Mucosa of rectum (tissue), 2 donors: ENCODE results near the gene LRFN3.

Experiments
- H3K27ac ChIP-seq, 2 donors: one replicate each; pipeline ENCODE4 v1.7.0; 2013; ENCODE audit warnings: inconsistent platforms in 2 of 2, low read depth in 2 of 2, low read length in 2 of 2
- H3K27me3 ChIP-seq, 2 donors: one replicate each; pipeline ENCODE4 v1.7.0; 2013; ENCODE audit warnings: low read length in 2 of 2; ENCODE audit not compliant: control insufficient read depth in 2 of 2, insufficient read depth in 2 of 2
- H3K36me3 ChIP-seq, 2 donors: one replicate each; pipeline ENCODE4 v1.7.0; 2013; ENCODE audit warnings: low read length in 2 of 2; ENCODE audit not compliant: control insufficient read depth in 2 of 2, insufficient read depth in 2 of 2
- H3K4me1 ChIP-seq, 2 donors: one replicate each; pipeline ENCODE4 v1.7.0; 2013; ENCODE audit warnings: low read length in 2 of 2, mild to moderate bottlenecking in 1 of 2; ENCODE audit not compliant: control insufficient read depth in 2 of 2, insufficient read depth in 2 of 2
- H3K4me3 ChIP-seq, 2 donors: one replicate each; pipeline ENCODE4 v1.7.0; 2013; ENCODE audit warnings: low read length in 2 of 2
- H3K9ac ChIP-seq, 2 donors: one replicate each; pipeline ENCODE4 v1.7.0; 2013; ENCODE audit warnings: low read length in 2 of 2, low read depth in 1 of 2, mild to moderate bottlenecking in 1 of 2
- H3K9me3 ChIP-seq, 2 donors: one replicate each; pipeline ENCODE4 v1.7.0; 2013; ENCODE audit warnings: low read length in 2 of 2; ENCODE audit not compliant: control insufficient read depth in 2 of 2
- donor health status: healthy.
- donor health status: Normal muscosa, but diverticular disease.

Gene LRFN3

DNA sequence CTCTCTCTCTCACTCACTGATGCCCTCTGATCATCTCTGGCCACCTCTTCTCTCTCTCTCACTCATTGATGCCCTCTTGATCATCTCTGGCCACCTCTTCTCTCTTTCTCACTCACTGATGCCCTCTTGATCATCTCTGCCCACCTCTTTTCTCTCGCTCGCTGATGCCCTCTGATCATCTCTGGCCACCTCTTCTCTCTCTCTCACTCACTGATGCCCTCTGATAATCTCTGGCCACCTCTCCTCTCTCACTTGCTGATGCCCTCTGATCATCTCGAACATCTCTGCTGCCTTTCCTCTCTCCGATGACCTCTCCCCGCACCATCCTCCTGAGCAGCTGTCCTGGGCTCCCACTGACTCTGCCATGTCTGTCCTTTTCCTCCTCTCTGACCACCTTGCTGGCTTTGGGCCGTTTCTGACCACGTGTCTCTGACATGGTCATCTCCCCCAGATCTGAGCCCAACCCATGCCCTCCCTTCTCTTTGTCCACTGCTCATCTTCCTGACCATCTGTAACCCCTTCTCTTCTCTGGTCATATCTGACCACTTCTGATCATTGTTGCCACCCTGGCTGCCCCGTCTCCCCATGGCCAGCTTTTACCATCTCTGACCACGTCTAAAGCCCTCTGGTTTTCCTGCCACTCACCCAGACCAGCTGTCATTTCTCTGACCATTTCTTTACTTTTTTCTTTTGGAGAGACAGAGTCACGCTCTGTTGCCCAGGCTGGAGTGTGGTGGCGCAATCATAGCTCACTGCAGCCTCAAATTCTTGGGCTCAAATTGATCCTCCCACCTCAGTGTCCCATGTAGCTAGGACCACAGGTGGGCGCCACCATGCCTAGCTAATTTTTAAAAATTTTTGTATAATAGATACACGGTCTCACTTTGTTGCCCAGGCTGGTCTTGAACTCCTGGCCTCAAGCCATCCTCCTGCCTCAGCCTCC lies 2.4 kb downstream of the LRFN3 start:
- Histone ChIP-seq H3K36me3 (no peaks in the 10 kb centered on the region), H3K27me3 (no peaks in the 10 kb centered on the region), H3K9me3 (no peaks in the 10 kb centered on the region), H3K4me1 (peaks cover 19 to 21% of the 10 kb centered on the region in 2 donors), H3K4me3 (peak overlapping the region in 1 of 2 donors; percentile 70), H3K9ac (no peak overlapping the region), H3K27ac (no peak overlapping the region)

DNA sequence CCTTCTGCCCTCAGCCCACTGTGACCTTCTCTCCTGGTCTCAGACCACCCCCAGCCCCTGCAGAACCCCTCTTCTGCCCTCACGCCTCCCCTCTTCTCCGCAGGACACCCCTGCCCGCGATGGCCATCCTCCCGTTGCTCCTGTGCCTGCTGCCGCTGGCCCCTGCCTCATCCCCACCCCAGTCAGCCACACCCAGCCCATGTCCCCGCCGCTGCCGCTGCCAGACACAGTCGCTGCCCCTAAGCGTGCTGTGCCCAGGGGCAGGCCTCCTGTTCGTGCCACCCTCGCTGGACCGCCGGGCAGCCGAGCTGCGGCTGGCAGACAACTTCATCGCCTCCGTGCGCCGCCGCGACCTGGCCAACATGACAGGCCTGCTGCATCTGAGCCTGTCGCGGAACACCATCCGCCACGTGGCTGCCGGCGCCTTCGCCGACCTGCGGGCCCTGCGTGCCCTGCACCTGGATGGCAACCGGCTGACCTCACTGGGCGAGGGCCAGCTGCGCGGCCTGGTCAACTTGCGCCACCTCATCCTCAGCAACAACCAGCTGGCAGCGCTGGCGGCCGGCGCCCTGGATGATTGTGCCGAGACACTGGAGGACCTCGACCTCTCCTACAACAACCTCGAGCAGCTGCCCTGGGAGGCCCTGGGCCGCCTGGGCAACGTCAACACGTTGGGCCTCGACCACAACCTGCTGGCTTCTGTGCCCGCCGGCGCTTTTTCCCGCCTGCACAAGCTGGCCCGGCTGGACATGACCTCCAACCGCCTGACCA lies 3.3 kb downstream of the LRFN3 start:
- H3K9me3 ChIP-seq = no peaks in the 10 kb centered on the region
- no peak overlapping the region for H3K4me3 ChIP-seq
- H3K27ac ChIP-seq = no peak overlapping the region
- H3K27me3 ChIP-seq = no peaks in the 10 kb centered on the region
- no peak overlapping the region for H3K9ac ChIP-seq
- H3K4me1 ChIP-seq = peaks cover 19 to 21% of the 10 kb centered on the region in 2 donors
- H3K36me3 ChIP-seq = no peaks in the 10 kb centered on the region

DNA sequence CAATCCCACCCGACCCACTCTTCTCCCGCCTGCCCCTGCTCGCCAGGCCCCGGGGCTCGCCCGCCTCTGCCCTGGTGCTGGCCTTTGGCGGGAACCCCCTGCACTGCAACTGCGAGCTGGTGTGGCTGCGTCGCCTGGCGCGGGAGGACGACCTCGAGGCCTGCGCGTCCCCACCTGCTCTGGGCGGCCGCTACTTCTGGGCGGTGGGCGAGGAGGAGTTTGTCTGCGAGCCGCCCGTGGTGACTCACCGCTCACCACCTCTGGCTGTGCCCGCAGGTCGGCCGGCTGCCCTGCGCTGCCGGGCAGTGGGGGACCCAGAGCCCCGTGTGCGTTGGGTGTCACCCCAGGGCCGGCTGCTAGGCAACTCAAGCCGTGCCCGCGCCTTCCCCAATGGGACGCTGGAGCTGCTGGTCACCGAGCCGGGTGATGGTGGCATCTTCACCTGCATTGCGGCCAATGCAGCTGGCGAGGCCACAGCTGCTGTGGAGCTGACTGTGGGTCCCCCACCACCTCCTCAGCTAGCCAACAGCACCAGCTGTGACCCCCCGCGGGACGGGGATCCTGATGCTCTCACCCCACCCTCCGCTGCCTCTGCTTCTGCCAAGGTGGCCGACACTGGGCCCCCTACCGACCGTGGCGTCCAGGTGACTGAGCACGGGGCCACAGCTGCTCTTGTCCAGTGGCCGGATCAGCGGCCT lies 4.1 kb downstream of the LRFN3 start:
- no peak overlapping the region for H3K4me3 ChIP-seq
- no peaks in the 10 kb centered on the region for H3K9me3 ChIP-seq
- H3K36me3 ChIP-seq = no peaks in the 10 kb centered on the region
- H3K4me1 ChIP-seq = peaks cover 19 to 21% of the 10 kb centered on the region in 2 donors
- no peak overlapping the region for H3K9ac ChIP-seq
- H3K27ac ChIP-seq = no peak overlapping the region
- no peaks in the 10 kb centered on the region for H3K27me3 ChIP-seq

DNA sequence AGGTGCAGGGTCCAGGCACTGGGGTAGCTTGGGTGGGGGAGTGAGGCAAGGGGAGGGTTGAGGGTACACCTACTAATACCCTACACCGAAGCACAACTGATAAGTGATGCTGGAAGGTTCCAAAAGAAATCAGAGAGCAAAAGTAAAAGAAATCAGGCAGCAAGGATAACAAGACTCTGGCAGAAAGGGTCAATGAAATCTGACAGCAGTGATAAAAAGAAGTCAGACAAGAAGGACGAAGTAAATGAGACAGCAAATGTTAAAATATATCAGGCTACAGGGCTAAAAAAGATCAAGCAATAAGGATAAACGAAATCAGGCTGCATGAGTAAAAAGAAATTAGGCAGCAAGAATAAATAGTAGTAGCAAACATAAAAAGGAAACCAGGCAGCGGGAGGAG lies 4.7 kb downstream of the LRFN3 start:
- H3K9ac ChIP-seq = no peak overlapping the region
- H3K4me3 ChIP-seq = no peak overlapping the region
- no peak overlapping the region for H3K27ac ChIP-seq
- peaks cover 15 to 16% of the 10 kb centered on the region in 2 donors for H3K4me1 ChIP-seq
- no peaks in the 10 kb centered on the region for H3K36me3 ChIP-seq
- H3K27me3 ChIP-seq = no peaks in the 10 kb centered on the region
- no peaks in the 10 kb centered on the region for H3K9me3 ChIP-seq

DNA sequence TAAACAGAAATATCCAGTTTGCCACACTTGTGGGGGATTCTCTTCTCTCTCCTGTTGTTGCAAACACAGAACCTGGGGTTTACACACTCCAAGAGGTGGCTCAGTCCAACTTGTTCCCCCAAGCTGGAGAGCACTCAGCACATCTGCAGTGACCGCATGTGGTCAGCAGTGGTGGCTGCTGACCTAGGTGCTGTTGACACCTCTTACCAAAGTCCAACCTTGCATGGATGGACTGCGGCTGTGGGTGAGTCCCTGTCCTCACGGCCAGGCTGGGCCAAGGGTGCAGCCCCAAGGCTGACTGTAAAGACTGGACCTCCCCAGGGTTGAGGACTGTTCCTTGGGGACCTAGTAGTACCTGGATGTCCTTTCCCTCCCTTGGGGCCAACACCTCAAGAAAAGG lies 6.1 kb downstream of the LRFN3 start:
- no peaks in the 10 kb centered on the region for H3K9me3 ChIP-seq
- H3K9ac ChIP-seq = no peak overlapping the region
- H3K36me3 ChIP-seq = no peaks in the 10 kb centered on the region
- peaks cover 7 to 8% of the 10 kb centered on the region in 2 donors for H3K4me1 ChIP-seq
- H3K27me3 ChIP-seq = no peaks in the 10 kb centered on the region
- no peak overlapping the region for H3K27ac ChIP-seq
- no peak overlapping the region for H3K4me3 ChIP-seq

DNA sequence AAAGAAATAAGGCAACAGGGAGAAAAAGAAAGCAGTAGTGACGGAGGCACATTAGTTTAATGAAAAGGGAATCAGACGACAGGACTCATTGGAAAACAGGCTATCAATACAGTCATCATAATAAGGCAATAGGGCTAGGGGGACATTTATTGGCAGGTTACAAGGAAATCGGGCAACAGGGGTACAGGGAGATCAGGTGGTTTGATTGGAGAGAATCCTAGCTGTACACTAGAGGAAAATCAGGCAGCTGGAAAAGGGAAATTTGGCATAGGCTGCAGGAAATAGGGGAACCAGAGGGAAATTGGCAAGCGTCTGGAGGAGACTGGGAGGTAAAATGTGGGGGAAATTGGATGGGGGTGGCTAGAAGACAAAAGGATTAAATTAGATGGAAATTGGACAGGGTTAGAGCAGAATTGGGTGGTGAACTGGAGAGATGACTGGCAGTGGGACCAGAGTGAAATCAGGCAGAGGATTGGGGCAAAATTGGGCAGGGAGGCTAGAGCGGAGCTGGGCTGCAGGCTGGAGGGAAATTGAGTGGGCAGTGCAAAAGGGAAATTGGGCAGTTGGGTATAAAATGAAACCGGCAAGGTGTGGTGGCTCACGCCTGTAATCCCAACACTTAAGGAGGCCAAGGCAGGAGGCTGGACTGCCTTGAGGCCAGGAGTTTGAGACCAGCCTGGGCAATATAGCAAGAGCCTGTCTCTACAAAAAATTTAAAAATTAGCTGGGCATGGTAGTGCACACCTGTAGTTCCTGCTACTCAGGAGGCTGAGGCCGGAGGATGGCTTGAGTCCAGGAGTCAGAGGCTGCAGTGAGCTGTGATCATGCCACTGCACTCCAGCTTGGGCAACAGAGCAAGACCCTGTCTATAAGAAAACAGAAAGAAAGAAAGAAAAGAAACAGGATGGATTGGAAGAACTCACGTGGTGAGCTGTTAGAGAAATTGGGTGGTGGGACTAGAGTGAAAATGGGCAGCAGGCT lies 7.4 kb downstream of the LRFN3 start:
- H3K9me3 ChIP-seq = no peaks in the 10 kb centered on the region
- no peak overlapping the region for H3K9ac ChIP-seq
- no peaks in the 10 kb centered on the region for H3K4me1 ChIP-seq
- H3K36me3 ChIP-seq = no peaks in the 10 kb centered on the region
- no peak overlapping the region for H3K27ac ChIP-seq
- H3K27me3 ChIP-seq = no peaks in the 10 kb centered on the region
- no peak overlapping the region for H3K4me3 ChIP-seq

DNA sequence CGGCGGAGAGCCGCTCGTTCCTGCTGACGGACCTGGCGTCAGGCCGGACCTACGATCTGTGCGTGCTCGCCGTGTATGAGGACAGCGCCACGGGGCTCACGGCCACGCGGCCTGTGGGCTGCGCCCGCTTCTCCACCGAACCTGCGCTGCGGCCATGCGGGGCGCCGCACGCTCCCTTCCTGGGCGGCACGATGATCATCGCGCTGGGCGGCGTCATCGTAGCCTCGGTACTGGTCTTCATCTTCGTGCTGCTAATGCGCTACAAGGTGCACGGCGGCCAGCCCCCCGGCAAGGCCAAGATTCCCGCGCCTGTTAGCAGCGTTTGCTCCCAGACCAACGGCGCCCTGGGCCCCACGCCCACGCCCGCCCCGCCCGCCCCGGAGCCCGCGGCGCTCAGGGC lies 8.4 kb downstream of the LRFN3 start:
- H3K9me3 ChIP-seq = no peaks in the 10 kb centered on the region
- no peak overlapping the region for H3K9ac ChIP-seq
- H3K36me3 ChIP-seq = no peaks in the 10 kb centered on the region
- H3K27ac ChIP-seq = no peak overlapping the region
- H3K4me3 ChIP-seq = no peak overlapping the region
- H3K4me1 ChIP-seq = no peaks in the 10 kb centered on the region
- no peaks in the 10 kb centered on the region for H3K27me3 ChIP-seq

DNA sequence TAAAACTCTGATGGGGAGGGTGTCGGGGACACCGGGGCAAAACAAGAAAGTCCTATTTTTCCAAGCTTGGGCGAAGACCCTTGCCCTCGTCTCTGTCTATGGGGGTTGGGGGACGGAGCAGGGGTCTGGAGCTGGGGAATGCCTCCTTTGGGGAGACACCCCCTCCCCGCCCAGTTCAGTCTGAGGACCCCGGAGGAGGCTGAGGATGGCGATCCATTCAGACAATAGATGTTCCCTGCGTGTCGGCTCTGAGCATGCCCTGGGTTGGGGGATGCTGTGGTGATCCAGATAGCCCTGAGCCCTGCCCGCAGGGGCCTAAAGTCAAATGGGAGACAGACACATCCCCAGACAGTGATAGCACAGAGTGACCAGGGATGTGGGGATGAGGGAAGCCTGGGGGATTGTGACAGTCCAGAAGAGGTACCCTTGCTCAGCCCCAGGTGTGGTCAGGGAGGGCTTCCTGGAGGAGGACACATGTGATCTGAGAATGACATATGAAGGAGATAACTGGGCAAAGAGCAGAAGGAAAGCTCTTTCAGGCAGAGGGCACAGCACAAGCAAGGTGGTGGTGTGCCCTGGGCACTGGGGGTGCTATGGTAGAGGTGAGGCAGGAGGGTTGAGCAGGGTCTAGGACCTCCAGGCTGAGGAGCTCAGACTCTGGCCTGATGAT lies 9.1 kb downstream of the LRFN3 start:
- Histone ChIP-seq H3K9me3 (no peaks in the 10 kb centered on the region), H3K36me3 (no peaks in the 10 kb centered on the region), H3K4me3 (no peak overlapping the region), H3K4me1 (no peaks in the 10 kb centered on the region), H3K9ac (no peak overlapping the region), H3K27me3 (no peaks in the 10 kb centered on the region), H3K27ac (no peak overlapping the region)

DNA sequence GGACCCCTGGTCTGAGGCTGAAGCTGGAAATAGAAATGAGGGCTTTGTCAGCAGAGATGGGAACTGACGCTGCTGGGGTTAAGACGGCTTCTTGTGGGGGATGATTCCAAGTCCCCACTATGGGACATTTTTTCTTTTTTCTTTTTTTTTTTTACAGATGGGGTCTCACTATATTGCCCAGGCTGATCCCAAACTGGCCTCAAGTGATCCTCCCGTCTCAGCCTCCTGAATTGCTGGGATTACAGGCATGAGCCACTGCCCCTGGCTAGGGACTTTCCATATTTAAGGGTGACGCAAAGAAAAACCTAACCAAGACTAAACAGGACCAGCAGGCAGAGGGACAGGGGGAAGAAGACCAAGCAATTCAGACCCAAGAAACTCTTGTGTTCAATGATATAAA lies 10.0 kb downstream of the LRFN3 start:
- Histone ChIP-seq H3K9ac (no peak overlapping the region), H3K4me1 (no peaks in the 10 kb centered on the region), H3K36me3 (no peaks in the 10 kb centered on the region), H3K27me3 (no peaks in the 10 kb centered on the region), H3K4me3 (no peak overlapping the region), H3K9me3 (no peaks in the 10 kb centered on the region), H3K27ac (no peak overlapping the region)
